Cardiac septum (tissue), 1 donor: ENCODE measurements around the gene COA7. TPM values are rescaled to one million over a fixed set of nuclear protein-coding genes. Genes with fewer than 3 reads are reported as not detected.
"Not testable (repeated sequence)": the region's sequence is repeated elsewhere in the genome, so short reads cannot be mapped to it uniquely, and the experiment has no call there.

Experiments
- DNase-seq: peaks from one replicate; pipeline ENCODE4 v3.0.0-alpha.2; 2020; ENCODE audit warnings: low spot score
- intact Hi-C: fragments of 100-400 bp; cut with DNase I; formaldehyde crosslinking; loops from one replicate; pipeline ENCODE4 v1.14.0; 2022
- long read RNA-seq: library from polyadenylated mRNA; unstranded; transcript quantifications from one replicate; pipeline ENCODE4 v2.0.0, GENCODE V29; 2021
- total RNA-seq: library from RNA; stranded (reverse); fragmentation: NEBNext Ultra II Directional; extraction: Animal tissue kit (Norgen Biotek cat#: 25700); gene quantifications from one replicate; pipeline ENCODE4 v1.2.1, GENCODE V29; 2021
- donor health status: DM: no; HTN: no; CAD: no.

The COA7 gene
- total RNA-seq, result 14.2 TPM
- long read RNA-seq, full-length matches to known transcripts, result 14 of 15 reads
- long read RNA-seq, partial matches to known transcripts, result 0 of 15 reads
- long read RNA-seq, other reads (novel, unspliced or antisense), result 1 of 15 reads

GRCh38 chr1:52697795-52698674 lies at the start of gene COA7:
TSS of gene COA7 (minus strand) at chr1:52698347. CDS start at chr1:52698326, 21 bp downstream.
- DNase-seq, result peak; percentile 94
- intact Hi-C loops, result loop anchor here (2.0 to 5.0 kb wide), 3 partner anchors 146 to 331 kb away; partner anchors contain the start of genes CC2D1B, SCP2 and TUT4

- no peak for DNase-seq
- intact Hi-C loops, result no loop called here
These were observed 49.3 kb upstream of the COA7 start for GRCh38 chr1:52747450-52747849.

GRCh38 chr1:52746189-52746588 lies 48.0 kb upstream of the COA7 start:
- DNase-seq, result no peak
- intact Hi-C loops, result no loop called here

- no peak for DNase-seq
- intact Hi-C loops, result no loop called here
These were observed 43.1 kb upstream of the COA7 start for GRCh38 chr1:52741259-52741658.

GRCh38 chr1:52739699-52740467 lies 41.7 kb upstream of the COA7 start:
- intact Hi-C loops, result no loop called here
- DNase-seq, result no peak

GRCh38 chr1:52738893-52739292 lies 40.7 kb upstream of the COA7 start:
- intact Hi-C loops, result no loop called here
- no peak for DNase-seq

GRCh38 chr1:52738148-52738547 lies 40.0 kb upstream of the COA7 start:
- intact Hi-C loops, result no loop called here
- no peak for DNase-seq

- intact Hi-C loops, DNase-seq: not testable (repeated sequence)
These were observed 37.2 kb upstream of the COA7 start for GRCh38 chr1:52735371-52735770.

- DNase-seq, result no peak
- intact Hi-C loops, result no loop called here
These were observed 35.2 kb upstream of the COA7 start for GRCh38 chr1:52733368-52733767.

GRCh38 chr1:52727956-52728656 lies 30.0 kb upstream of the COA7 start:
- DNase-seq, result no peak
- intact Hi-C loops, result loop anchor here (2.0 kb wide), 2 partner anchors 25 to 199 kb away; partner anchors contain the start of gene SCP2

GRCh38 chr1:52727114-52727586 lies 29.0 kb upstream of the COA7 start:
- intact Hi-C loops, result loop anchor here (2.0 kb wide), 2 partner anchors 24 to 200 kb away; partner anchors contain the start of gene SCP2
- DNase-seq, result no peak

GRCh38 chr1:52726265-52727113 lies 28.3 kb upstream of the COA7 start, which contains the start of gene ZYG11B:
TSS of gene ZYG11B (plus strand) at chr1:52726453. CDS start at chr1:52726654, 201 bp downstream.
- DNase-seq, result peak; percentile 97
- intact Hi-C loops, result loop anchor here (2.0 kb wide), 2 partner anchors 24 to 200 kb away; partner anchors contain the start of gene SCP2

GRCh38 chr1:52725903-52726264 lies 27.7 kb upstream of the COA7 start:
- DNase-seq, result no peak
- intact Hi-C loops, result loop anchor here (2.0 kb wide), 2 partner anchors 23 to 201 kb away; partner anchors contain the start of gene SCP2

- no peak for DNase-seq
- intact Hi-C loops, result no loop called here
These were observed 25.1 kb upstream of the COA7 start for GRCh38 chr1:52723260-52723659.

- DNase-seq, intact Hi-C loops: not testable (repeated sequence)
These were observed 17.1 kb upstream of the COA7 start for GRCh38 chr1:52715296-52715695.

- DNase-seq, result no peak
- intact Hi-C loops, result no loop called here
These were observed 15.4 kb upstream of the COA7 start for GRCh38 chr1:52713590-52713989.

GRCh38 chr1:52709016-52709415 lies 10.9 kb upstream of the COA7 start:
- intact Hi-C loops, result loop anchor here (10.0 kb wide), 1 partner anchor 476 kb away; no protein-coding TSS in a partner anchor

More at GRCh38 chr1:52709016-52709415, 10.9 kb upstream of the COA7 start:
- no peak for DNase-seq
